Heart right ventricle (tissue), 16 donors: ENCODE measurements around the gene ZBTB49. TPM values are rescaled to one million over a fixed set of nuclear protein-coding genes. Genes with fewer than 3 reads are reported as not detected.

Source experiments
- ATAC-seq, 8 donors: fragments of 200-7000 bp; cut with Tn5 transposase; one replicate each; pipeline ENCODE4 v1.9.1; 2020; ENCODE audit warnings: mild to moderate bottlenecking in 8 of 8, moderate library complexity in 8 of 8, moderate number of reproducible peaks in 1 of 8
- DNase-seq, 2 donors: peaks; one replicate each; pipeline ENCODE4 v3.0.0-alpha.2; 2020
- H3K27ac ChIP-seq, 10 donors: fragments of 200-600 bp; sonication (generic) in 2 of 10; one replicate each; pipeline versions ENCODE4 v1.5.0 to v1.8.0; 2020 to 2022; ENCODE audit warnings: mild to moderate bottlenecking in 3 of 10
- H3K27me3 ChIP-seq, 7 donors: fragments of 200-600 bp; one replicate each; pipeline ENCODE4 v1.8.0; 2021 to 2022; ENCODE audit warnings: mild to moderate bottlenecking in 2 of 7
- H3K36me3 ChIP-seq, 9 donors: fragments of 200-600 bp; sonication (generic) in 1 of 9; one replicate each; pipeline versions ENCODE4 v1.5.0 to v1.8.0; 2020 to 2022; ENCODE audit warnings: mild to moderate bottlenecking in 2 of 9
- H3K4me1 ChIP-seq, 9 donors: fragments of 200-600 bp; sonication (generic) in 1 of 9; one replicate each; pipeline versions ENCODE4 v1.5.0 to v1.8.0; 2020 to 2022; ENCODE audit warnings: mild to moderate bottlenecking in 4 of 9
- H3K4me3 ChIP-seq, 10 donors: fragments of 200-600 bp; sonication (generic) in 2 of 10; one replicate each; pipeline versions ENCODE4 v1.5.0 to v1.8.0; 2020 to 2022; ENCODE audit warnings: mild to moderate bottlenecking in 7 of 10, moderate library complexity in 2 of 10
- H3K9me3 ChIP-seq, 11 donors: fragments of 200-600 bp in 10 of 11; sonication (generic) in 2 of 11; one replicate each; pipeline versions ENCODE4 v1.5.0 to v1.8.0; 2013 to 2022; ENCODE audit warnings: mild to moderate bottlenecking in 2 of 11, control low read depth in 1 of 11, moderate library complexity in 1 of 11
- WGBS, 2 donors: extraction: QIAGEN DNeasy Blood & Tissue Kit; methylation state at CpG; one replicate each; pipeline ENCODE4 v1.1.7; 2013; ENCODE audit warnings: inconsistent platforms in 1 of 2; 5-methylcytosine and 5-hydroxymethylcytosine counted together
- intact Hi-C, 10 donors: fragments of 100-400 bp; cut with DNase I; formaldehyde crosslinking; loops; one replicate each; pipeline versions ENCODE4 v1.11.1 to v1.14.2; 2022
- polyA plus RNA-seq, 2 donors: library from polyadenylated mRNA; stranded (reverse); fragments of 200-250 nt; gene quantifications; one replicate each; pipeline ENCODE4 v1.2.3, GENCODE V29; 2013
- total RNA-seq, 10 donors: library from RNA; stranded (reverse); fragmentation: NEBNext Ultra II Directional in 3 of 10; extraction: Animal tissue kit (Norgen Biotek cat#: 25700) in 3 of 10; gene quantifications; one replicate each; pipeline versions ENCODE4 v1.2.1 to v1.2.4, GENCODE V29; 2021 to 2023
- TF ChIP-seq, protein P1 (sequence below), 9 donors: fragments of 200-600 bp; sonication (generic) in 2 of 9; IDR thresholded peaks; one replicate each; pipeline versions ENCODE4 v1.5.0 to v1.8.0; 2021 to 2022; ENCODE audit warnings: antibody characterized with exemption in 9 of 9, mild to moderate bottlenecking in 5 of 9, moderate library complexity in 1 of 9
- donor health status: Arrhythmogenic right ventricular cardiomyopathy.
- donor health status: ischemic (EF 13 %, LVEDD 7.1; RV severe dilation, severe dysfunction).
- donor health status: healthy with polysubstance abuse.
- donor health status: DM: no; HTN: yes; CAD: no.
- donor health status: DM: no; HTN: no; CAD: no.
- donor health status: ischemic (EF 25% LVEDD 6.9; RV normal size, moderate dysfunction).
- donor health status: ischemic (EF 25% LVEDD 5.7; RV mildly dilated, moderate dysfunction).
- donor health status: healthy.
- donor health status: DM: yes; HTN: yes; CAD: no.
- donor health status: Ischemic cardiomyopathy.
- donor health status: ischemic (EF 35%, LVEDD 5.7; RV mildly dilated, moderate dysfunction).
- donor health status: nonischemic (EF 11% LVEDD 7.7; RV severe dilation, severe dysfunction).
- donor health status: DM: yes; HTN: yes; CAD: no.
- donor health status: PGD.
- donor health status: ischemic (EF 29% LVEDD 5.4; RV normal size, mild dysfunction).
- donor health status: nonischemic (EF 23%, LVEDD 6.1; RV moderate dilation, normal function).

Gene ZBTB49
- total and polyA plus RNA-seq, 12 donors = 2.1 to 6.0 (median 4.3) TPM

DNA sequence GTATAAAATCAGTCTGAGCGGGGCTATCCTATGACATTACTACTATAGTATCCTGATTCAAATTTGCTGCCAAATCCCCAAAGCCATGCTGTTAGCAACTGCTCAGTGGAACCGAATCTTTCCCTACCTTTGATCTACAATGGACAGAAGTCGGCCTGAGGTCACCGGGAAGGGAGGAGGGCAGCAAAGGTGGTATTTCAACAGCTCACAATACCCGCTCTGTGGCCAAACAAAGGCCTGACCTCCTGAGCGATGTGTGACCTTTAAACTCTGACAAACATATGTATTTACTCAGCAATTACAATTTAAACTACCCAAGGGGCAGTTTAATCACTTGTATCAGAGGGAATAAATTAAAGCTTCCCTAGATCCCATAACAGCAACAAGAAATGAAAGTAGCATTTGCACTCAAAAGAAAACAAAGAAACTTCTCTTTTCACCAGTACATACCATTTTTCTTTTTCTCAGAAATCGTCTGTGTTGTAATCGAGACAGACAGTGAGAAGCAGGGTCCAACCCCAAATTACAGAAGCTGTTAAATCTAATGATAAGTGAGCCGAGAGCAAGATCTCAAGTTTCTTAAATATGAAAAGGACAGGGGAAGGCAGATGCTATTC lies 30.5 kb upstream of the ZBTB49 start:
- ATAC-seq (no peak), DNase-seq (no peak)
- H3K27ac ChIP-seq = peak overlapping the region in 2 of 10 donors; percentile 13 to 36
- H3K36me3 ChIP-seq = no peaks in the 10 kb centered on the region
- no peak overlapping the region for H3K4me3 ChIP-seq
- H3K27me3 ChIP-seq = no peaks in the 10 kb centered on the region
- 55 to 56% methylated on average over 9 of the region's 9 CpGs for WGBS, 2 donors
- intact Hi-C loops = loop anchor here in 3 of 10 donors (5.0 to 10.0 kb wide), 3 partner anchors 73 to 175 kb away; no protein-coding TSS in a partner anchor
- H3K4me1 ChIP-seq = peaks cover 0 to 10% (median 0%) of the 10 kb centered on the region in 9 donors
- TF ChIP-seq, protein P1, sequence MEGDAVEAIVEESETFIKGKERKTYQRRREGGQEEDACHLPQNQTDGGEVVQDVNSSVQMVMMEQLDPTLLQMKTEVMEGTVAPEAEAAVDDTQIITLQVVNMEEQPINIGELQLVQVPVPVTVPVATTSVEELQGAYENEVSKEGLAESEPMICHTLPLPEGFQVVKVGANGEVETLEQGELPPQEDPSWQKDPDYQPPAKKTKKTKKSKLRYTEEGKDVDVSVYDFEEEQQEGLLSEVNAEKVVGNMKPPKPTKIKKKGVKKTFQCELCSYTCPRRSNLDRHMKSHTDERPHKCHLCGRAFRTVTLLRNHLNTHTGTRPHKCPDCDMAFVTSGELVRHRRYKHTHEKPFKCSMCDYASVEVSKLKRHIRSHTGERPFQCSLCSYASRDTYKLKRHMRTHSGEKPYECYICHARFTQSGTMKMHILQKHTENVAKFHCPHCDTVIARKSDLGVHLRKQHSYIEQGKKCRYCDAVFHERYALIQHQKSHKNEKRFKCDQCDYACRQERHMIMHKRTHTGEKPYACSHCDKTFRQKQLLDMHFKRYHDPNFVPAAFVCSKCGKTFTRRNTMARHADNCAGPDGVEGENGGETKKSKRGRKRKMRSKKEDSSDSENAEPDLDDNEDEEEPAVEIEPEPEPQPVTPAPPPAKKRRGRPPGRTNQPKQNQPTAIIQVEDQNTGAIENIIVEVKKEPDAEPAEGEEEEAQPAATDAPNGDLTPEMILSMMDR (IDR thresholded peaks at IDR 0.05) = no peak
- no peaks in the 10 kb centered on the region for H3K9me3 ChIP-seq

DNA sequence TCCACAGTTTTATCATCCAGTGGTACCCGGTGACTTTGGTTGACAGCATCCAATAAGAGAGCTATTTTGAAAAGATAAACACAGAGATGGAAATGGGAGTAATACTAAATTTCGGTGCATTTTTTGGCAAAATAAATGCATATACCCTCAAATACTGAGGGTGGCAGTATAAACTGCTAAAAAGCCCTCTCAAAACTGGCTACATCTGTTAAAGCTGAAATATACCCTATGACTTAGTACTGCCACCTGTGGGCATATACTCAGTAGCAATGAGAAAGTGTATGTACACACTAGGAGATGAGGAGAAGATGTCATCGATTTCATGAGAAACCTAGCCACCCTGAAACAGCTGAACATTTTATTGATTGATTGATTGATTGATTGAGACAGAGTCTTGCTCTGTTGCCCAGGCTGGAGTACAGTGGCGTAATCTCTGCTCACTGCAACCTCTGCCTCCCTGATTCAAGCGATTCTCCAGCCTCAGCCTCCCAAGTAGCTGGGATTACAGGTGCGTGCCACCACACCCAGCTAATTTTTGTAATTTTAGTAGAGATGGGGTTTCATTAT lies 29.8 kb upstream of the ZBTB49 start:
- no peak for DNase-seq
- ATAC-seq = peak in 2 of 8 donors; percentile 21 to 54
- TF ChIP-seq, protein P1 (IDR thresholded peaks at IDR 0.05) = peak in 5 of 9 donors; percentile 20 to 60 (median 39)
- Histone ChIP-seq H3K4me3 (no peak overlapping the region), H3K9me3 (no peaks in the 10 kb centered on the region), H3K36me3 (no peaks in the 10 kb centered on the region), H3K27ac (peak overlapping the region in 1 of 10 donors; percentile 36), H3K4me1 (peaks cover 0 to 10% (median 0%) of the 10 kb centered on the region in 9 donors), H3K27me3 (no peaks in the 10 kb centered on the region)
- intact Hi-C loops = no loop called here
- 68 to 74% methylated on average over 6 of the region's 6 CpGs for WGBS, 2 donors

DNA sequence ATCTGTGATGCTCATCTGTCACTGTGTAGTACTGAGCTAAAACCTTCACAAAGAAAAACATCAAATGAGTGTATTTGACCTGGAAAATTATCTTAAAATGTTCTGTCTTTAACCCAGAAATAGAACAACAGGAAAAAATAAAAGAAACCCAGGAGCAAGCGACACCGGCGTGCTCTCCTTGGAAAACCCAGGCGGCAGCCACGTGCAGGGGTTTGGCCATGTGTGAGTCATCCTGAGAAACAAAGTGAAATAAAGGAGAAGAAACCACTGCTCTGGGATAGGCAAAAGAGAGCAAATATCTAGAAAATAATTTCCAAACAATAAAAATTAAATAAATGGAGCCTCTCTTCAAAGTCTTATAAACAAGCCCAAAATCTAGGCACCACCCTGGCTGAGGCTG lies 22.1 kb upstream of the ZBTB49 start:
- Histone ChIP-seq H3K36me3 (peaks cover 0 to 64% (median 23%) of the 10 kb centered on the region in 9 donors), H3K27me3 (no peaks in the 10 kb centered on the region), H3K27ac (peak overlapping the region in 1 of 10 donors; percentile 86), H3K4me3 (no peak overlapping the region), H3K4me1 (peaks cover 0 to 53% (median 0%) of the 10 kb centered on the region in 9 donors), H3K9me3 (no peaks in the 10 kb centered on the region)
- ATAC-seq = no peak
- intact Hi-C loops = loop anchor here in 1 of 10 donors (5.0 kb wide), 1 partner anchor 44 kb away; no protein-coding TSS in a partner anchor
- TF ChIP-seq, protein P1 (IDR thresholded peaks at IDR 0.05) = no peak
- no peak for DNase-seq
- WGBS, 2 donors = 82 to 95% methylated on average over 5 of the region's 5 CpGs

DNA sequence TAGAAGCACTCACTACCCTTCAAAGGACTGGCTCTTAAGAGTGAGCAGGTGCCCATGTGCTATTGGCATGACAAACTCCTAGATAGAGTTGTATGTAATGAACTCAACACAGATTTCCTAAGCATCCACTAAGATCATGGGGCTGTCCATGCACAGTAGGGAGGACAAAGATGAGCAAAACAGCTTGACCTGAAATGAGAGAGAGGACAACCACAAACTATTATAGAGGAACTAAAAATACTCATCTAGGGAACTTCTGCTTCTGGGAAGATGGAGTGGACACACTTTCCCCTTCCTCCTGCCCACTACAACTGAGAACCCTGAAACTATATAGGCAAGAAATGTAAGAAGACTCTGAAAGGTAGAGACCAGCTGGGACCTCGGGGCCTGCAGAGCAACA lies 21.3 kb upstream of the ZBTB49 start:
- WGBS, 2 donors = 89 to 96% methylated on average over 1 of the region's 1 CpG
- H3K4me1 ChIP-seq = peaks cover 0 to 53% (median 0%) of the 10 kb centered on the region in 9 donors
- peak overlapping the region in 1 of 10 donors; percentile 15 for H3K4me3 ChIP-seq
- H3K27me3 ChIP-seq = no peaks in the 10 kb centered on the region
- peaks cover 0 to 72% (median 30%) of the 10 kb centered on the region in 9 donors for H3K36me3 ChIP-seq
- TF ChIP-seq, protein P1 (IDR thresholded peaks at IDR 0.05) = no peak
- ATAC-seq = no peak
- H3K27ac ChIP-seq = peak overlapping the region in 1 of 10 donors; percentile 86
- intact Hi-C loops = loop anchor here in 1 of 10 donors (5.0 kb wide), 1 partner anchor 44 kb away; no protein-coding TSS in a partner anchor
- no peaks in the 10 kb centered on the region for H3K9me3 ChIP-seq
- DNase-seq = no peak
